ENCODE data around the gene SPATA31C1.

The SPATA31C1 gene

DNA sequence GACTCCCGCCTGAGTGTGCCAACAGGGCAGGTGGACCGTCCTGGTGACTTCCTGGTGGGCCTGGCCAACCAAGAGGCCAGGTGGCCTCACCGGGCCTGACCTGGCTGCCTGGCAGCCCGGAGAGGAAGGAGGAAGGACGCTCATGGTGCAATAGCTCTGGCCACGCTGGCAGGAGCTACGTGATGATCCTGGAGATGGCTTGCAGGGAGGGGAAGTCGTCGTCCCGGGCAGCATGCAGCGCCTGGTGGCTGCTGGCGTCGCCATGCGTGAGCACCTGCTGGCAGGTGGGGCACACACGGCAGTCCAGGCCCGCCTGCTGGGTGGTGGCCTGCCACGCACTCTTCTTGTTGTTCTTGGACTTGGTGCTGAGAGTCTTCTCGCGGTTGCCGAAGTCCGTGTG is 26.3 kb downstream of the SPATA31C1 start:
- no peak for DNase-seq

DNA sequence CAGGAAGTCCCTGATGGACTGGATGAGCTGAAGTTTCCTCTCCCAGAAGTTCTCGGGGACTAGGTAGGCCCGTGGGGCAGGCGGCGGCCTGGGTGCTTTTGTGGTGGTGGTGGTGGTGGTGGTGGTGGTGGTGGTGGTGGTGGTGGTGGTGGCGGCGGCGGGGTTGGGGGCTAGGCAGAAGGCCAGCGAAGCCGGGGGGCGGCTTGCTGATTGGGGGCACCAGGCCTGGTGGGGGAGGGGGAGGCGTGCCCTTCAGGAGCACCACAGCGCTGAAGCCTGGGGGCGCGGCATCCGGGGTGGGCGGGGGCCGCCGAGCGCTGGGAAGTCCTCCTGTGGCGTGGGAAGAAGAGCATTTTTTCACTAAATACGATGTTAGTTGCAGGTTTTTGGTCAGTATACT is 26.9 kb downstream of the SPATA31C1 start:
- DNase-seq, result no peak

DNA sequence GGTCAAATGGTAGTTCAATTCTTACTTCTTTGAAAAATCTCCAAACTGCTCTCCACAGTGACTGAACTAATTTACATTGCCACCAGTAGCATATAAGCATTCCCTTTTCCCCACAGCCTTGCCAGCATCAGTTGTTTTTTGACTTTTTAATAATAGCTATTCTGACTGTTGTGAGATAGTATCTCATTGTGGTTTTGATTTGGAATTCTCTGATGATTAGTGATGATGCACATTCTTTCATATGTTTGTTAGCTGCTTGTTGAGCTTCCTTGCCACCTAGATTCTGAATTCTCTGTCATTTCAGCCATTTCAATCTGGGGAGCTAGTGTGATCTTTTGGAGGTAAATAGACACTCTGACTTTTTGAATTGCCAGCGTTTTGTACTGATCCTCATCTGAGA is 32.5 kb downstream of the SPATA31C1 start:
- no peak for DNase-seq

DNA sequence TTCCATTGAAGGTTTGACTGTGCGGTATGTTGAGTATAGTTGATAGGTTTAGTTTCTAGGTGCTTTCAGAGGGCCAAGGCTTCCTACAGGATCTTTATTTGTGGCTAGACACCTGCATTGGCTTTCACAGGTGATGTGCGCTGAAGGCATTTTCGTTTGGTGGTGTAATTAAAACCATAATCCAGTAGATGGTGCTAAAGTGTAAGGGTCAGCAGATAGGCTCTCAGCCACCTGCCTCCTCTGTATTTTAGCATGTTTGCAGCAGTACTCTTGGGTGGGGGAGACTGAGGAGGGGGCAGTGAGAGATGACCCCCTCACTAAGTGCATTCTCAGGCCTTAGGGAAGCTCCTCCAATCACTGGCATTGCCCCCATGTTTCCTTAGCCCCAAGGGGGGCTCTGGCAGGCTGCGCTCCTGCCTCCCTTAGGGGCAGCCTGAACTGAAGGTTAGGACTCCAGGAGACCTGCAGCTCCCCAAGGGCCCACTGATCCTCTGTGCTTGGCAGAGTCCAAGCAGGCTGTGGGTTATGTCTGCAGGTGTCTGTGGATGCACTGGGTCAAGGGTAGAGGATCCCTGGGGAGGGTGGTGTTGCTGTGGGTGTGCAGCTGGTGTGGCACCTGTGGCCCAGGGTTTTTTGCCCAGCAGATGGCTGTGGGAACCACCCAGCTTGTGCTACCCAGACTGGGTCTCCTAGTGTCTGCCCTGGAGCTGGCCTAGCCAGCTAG is 33.2 kb downstream of the SPATA31C1 start:
- DNase-seq, result no peak

DNA sequence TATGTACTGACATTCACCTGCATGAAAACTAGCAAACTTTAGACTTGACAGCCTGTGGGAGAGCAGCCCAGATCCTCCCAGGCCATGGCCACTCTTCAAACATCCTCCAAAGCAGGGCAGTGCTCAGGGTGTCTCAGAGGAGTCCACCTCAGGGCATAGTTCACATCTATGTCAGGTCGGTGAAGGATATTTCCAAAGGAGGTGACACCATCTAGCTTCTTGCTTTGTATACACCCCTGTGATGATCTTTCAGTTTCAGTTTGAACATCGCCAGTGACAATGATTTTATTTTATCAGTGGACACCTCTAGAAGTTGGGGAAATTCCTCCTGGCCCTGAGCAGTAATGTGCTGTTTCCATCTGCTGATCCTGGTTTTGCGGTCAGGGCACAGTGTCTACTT is 36.5 kb downstream of the SPATA31C1 start:
- DNase-seq, result no peak

DNA sequence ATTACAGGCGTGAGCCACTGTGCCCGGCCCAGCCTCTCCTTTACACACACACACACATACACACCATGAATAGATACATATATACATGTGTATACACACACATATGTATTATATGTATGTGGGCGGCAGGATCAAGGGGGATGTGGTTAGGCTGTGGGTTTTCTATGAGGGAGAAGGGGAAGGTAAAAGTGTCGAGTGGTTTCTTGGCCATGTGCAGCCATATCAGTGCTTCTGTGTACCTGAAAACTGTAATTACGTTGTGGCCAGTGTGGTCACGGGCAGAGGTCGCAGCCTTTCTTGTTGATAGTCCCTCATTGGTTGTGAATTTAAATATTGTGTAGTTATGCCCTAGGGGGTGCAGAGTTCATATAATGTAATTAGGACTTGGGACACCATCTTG is 40.1 kb downstream of the SPATA31C1 start:
- DNase-seq, result no peak

DNA sequence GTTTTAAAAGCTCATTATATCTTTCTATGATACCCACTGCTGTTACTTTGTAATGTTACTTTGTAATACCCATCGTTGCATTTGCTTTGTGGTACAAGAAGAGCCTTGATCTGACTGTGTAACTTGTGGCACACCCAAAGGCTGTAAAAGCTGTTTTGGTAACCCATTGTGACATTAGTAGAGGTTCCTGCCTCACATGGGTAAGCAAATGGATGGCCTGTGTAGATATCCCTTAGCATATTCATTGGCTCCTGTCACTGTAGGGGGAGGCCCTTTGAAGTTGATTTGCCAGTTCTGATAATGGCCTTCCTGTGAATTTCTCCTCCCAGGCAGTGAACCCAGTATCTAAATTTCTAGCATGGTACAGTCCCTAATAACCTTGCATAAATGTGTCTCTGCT is 40.8 kb downstream of the SPATA31C1 start:
- DNase-seq, result no peak

DNA sequence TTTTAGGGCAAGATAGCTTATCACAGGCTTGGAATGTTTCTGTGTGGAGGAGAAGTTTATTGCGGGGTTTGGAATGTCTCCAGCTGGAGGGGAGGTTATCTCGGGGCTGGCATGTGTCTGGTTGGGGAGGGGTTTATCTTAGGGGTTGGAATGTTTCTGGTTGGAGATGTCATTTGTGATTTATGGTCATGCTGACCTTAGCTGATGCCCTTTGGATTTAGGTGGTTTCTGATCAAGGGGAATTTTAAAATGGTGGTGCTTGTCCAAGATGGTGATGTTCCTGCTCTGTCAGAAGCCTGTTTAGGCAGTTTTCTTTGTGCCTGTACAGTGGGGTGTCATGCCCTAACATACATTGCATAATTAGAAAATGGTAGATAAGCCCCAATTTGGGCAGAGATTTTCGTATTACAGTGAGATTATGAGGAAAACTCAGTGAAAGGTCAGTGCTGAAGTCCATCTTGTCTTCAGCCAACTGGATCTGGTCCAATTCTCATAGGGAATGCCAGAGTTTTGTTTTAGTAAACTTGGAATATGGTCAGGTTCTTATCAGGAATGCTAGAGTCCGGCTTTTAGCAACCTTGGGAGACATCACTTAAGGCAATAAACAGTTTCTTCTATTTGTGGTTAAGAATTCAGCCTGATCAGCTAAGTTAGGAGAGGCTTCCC is 42.3 kb downstream of the SPATA31C1 start:
- no peak for DNase-seq

DNA sequence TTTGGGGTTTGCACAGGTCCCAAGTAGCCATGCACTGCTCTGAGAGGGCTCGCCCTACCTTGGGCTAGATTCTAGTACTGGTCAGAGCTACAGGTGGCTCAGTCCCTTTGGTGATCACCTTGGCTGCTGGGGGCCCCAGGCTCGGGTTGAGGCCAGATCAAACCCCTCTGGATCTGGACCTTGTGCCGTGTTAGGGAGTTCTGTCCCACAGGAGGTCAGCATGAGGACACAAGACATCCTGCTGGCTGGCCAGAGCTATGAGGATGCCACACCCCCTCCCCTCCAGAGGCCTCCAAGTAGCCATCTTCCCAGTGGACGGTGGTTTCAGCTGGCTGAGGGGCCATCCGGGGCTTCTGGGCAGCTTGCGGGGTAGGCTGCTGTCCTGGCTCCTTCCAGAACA is 46.0 kb downstream of the SPATA31C1 start:
- no peak for DNase-seq

DNA sequence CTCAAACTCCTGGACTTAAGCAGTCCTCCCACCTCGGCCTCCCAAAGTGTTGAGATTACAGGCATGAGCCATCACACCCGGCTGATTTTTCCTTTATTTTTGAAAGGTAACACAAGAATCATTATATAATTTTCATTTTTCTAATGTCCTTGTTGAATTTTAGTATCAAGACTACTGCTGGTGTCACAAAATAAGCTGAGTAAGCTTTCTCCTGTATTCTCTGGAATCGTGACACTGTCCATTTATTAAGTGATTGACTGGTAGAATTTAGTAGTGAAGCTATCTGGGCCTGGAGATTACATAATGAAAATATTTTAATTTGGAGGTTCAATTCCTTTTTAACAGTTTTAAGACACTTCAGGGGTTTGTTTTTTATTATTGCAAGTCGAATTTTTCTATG is 47.1 kb downstream of the SPATA31C1 start:
- DNase-seq, result no peak

DNA sequence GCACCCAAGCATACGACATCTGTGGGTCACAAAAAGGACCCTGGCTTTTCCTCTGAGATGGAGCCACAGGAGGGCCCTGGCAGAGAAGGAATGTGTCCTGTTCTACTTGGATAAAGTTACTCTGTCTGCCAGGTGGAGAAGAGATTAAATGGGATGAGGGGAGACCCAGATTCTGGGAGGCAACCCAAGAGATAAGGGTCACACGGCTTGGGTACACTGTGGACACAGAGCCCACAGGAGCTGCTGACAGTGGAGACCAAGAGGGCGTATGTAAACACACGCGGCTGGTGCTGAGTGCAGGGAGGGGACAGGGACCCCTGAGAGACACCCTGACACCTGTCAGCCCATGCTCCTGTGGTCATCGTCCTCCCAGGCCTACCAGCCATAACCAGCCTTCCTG is 50.4 kb downstream of the SPATA31C1 start:
- DNase-seq, result no peak

DNA sequence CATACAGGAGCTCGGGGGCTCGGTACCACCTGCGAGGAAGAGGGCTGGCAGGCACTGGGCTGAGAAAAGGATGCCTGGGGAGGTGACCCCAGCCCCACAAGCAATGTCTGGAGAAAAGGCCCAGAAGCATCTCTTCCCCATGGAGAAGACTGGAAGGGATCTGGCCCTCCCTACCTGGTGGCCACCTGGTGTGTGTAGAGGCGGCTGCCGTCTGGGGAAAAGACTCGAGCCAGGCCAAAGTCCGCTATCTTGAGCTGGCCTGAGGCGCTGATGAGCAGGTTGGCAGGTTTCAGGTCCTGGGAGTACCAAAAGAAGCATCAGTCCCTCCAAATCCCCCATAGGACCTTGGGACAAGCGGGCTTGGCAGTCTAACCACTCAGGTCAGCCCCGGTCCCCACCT is 52.8 kb downstream of the SPATA31C1 start:
- no peak for DNase-seq

DNA sequence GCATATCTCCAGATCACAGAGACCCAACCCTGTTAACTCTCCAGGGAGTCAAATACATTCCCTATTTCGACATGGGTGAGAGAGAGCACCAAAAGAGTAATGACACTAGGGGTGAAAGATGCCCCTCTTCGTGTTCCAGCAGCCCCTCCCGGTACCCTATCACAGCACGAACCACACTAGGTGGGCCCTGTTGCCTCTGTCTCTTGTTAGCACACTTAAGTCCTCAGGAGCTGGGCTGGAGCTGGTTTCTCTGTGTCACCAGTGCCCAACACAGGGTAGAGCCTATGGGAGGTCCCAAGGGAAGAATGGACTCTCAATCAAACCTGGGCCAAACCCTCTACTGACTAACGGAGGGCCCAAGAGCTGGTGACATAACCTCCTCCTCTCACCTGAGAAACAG is 55.4 kb downstream of the SPATA31C1 start:
- DNase-seq, result no peak

Measured in activated T-cell treated with anti-CD3 and anti-CD28 coated beads, Interleukin-2, amount 50 U/mL, for 48 hours (primary cell).